GM12892 (cell line): ENCODE data around the gene LHFPL4.
"Not testable (repeated sequence)": the region's sequence is repeated elsewhere in the genome, so short reads cannot be mapped to it uniquely, and the experiment has no call there.

ENCODE experiments used
- DNase-seq: peaks from one replicate; pipeline ENCODE4 v3.0.0; 2011; ENCODE audit not compliant: insufficient read length
- FAIRE-seq: peaks from 2 replicates; lab custom pipeline; 2011; peaks lifted over from hg19 to GRCh38; lab: Jason Lieb, UNC
- POLR2A ChIP-seq: IDR thresholded peaks from 2 replicates; pipeline ENCODE4 v1.6.1; 2011; ENCODE audit warnings: low read depth, low read length, control low read depth
- POLR2AphosphoS5 ChIP-seq: IDR thresholded peaks from 2 replicates; pipeline ENCODE4 v1.6.1; 2011; ENCODE audit warnings: low read depth, low read length, control low read depth
- TAF1 ChIP-seq: IDR thresholded peaks from 2 replicates; pipeline ENCODE4 v1.6.1; 2011; ENCODE audit warnings: low read depth, mild to moderate bottlenecking, control low read depth, low read length, borderline replicate concordance

LHFPL4 gene

DNA sequence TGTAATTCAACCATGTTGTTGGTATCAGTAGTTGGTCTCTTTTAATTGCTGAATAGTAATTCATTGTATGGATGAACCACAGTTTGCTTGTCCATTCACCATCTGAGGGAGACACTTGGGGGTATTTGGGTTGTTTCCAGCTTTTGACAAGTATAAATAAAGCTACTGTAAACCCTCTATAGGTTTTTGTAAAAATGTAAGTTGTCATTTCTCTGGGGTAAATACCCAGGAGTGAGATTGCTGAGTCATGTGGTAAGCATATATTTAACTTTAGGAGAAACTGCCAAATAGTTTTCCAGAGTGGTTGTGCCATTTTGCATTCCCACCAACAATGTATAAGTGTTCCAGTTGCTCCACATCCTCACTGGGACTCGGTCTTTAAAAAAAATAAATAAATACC is 15.4 kb upstream of the LHFPL4 start:
- DNase-seq (no peak), FAIRE-seq (no peak)
- no peak for TF ChIP-seq POLR2AphosphoS5
- no peak for TF ChIP-seq TAF1
- TF ChIP-seq POLR2A, result no peak

DNA sequence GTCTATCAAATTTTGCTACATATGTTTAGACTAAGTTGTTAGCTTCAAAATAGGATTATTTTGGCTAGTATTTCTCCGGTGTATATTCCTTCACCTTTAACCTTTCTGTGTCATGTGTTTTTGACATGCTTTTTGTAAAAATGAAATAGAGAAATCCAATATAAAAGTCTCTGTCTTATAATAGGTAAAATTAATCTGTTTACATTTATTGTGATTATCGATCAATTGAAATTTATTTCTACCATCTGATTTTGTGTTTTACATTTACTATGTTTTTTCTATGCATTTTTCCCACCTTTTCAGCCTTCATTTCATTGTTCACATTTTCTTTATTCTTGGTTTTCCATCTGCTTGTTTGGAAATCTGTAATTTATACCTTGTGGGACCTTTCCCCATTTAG is 11.7 kb upstream of the LHFPL4 start:
- DNase-seq (no peak), FAIRE-seq (no peak)
- no peak for TF ChIP-seq POLR2AphosphoS5
- no peak for TF ChIP-seq POLR2A
- TF ChIP-seq TAF1, result no peak

DNA sequence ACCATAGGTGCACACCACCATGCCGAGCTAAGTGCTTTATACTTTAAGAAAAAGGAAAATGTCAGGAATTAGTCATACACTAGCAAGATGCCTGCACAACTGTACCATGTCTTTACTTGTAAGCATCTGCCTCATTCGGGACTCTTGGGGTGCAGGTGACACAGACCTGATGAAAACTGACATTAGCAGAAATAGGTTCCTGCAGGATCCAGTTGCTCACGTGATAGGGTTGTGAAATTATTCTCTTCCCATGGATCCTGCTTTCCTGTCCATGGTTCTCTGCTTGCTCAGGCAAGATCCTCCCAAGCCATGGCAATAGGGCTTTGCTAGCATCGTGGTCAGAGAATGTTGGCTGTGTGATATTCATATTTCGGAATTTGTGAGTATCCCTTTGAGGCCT is 10.2 kb upstream of the LHFPL4 start:
- FAIRE-seq, result no peak
- TF ChIP-seq TAF1, result no peak
- no peak for TF ChIP-seq POLR2AphosphoS5
- TF ChIP-seq POLR2A, result no peak
- DNase-seq, result no peak

DNA sequence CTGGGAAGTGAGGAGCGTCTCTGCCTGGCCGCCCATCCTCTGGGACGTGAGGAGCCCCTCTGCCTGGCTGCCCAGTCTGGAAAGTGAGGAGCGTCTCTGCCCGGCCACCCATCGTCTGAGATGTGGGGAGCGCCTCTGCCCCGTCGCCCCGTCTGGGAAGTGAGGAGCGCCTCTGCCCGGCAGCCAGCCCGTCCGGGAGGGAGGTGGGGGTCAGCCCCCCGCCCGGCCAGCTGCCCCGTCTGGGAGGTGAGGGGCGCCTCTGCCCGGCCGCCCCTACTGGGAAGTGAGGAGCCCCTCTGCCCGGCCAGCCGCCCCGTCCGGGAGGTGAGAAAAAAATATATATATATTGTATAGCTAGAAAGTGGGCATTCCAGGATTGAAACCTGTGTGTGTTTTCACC is 6.4 kb upstream of the LHFPL4 start:
- DNase-seq, FAIRE-seq: not testable (repeated sequence)

DNA sequence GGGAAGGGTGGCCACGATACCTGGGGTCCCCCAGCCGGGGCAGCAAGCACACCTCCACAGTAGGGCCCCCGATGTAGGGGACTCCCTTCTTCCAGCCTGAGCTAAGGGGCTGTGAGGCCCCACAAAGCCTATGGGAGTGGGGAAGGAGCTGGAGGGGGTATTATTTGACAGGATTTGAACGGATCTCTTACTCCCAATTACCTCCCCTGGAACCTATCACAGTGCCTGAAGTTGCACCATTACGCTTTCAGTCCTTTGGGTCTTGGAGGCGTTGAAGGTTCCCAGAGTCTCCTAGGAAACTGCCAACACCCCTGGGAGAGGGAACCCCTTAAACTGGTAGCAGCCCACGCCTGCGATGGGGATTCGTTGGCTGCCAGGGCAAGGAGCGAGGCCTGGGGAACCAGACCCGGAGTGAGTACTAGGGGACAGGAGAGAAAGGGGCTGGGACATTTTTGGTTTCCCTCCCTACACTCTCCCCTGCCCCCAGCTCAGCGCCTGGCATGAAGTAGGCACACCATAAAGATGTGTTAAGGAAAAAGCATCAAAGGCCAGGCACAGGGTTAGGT is 409 bp upstream of the LHFPL4 start:
- DNase-seq (no peak), FAIRE-seq (no peak)
- no peak for TF ChIP-seq POLR2AphosphoS5
- TF ChIP-seq POLR2A, result no peak
- no peak for TF ChIP-seq TAF1

DNA sequence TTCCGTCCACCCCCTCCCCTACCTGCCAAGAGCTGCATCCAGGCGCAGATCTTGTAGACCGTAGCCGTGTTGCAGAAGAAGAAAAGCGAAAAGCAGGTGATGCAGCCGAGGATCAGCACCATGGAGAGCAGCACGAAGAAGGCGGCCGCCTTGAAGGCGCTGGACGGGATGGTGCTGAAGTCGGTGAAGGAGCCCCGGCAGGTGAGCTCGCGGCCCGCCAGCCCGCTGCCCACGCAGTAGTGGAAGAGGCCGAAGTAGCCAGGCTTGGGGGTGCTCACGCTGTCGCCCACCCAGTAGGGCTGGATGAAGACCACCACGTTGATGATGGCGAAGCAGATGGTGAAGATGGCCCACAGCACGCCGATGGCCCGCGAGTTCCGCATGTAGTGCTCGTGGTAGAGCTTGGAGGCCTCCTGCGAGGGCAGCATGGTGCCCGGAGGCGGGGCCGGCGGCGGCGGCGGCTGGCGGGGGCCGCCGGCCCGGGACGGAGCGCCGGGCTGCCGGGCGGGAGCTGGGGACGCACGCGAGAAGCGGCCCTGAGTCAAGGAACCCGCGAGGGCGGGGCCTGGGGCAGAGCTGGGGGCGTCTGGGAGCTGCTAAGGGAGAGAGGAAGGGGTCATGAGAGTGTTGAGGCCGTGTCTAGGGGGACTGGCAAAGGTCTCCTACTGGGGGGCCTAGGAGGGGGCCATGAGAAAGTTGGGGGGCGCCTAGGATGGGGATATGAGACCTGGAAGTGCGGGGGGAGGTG is 1.2 kb downstream of the LHFPL4 start:
- FAIRE-seq (no peak), DNase-seq (no peak)
- TF ChIP-seq POLR2A, result no peak
- no peak for TF ChIP-seq TAF1
- no peak for TF ChIP-seq POLR2AphosphoS5

DNA sequence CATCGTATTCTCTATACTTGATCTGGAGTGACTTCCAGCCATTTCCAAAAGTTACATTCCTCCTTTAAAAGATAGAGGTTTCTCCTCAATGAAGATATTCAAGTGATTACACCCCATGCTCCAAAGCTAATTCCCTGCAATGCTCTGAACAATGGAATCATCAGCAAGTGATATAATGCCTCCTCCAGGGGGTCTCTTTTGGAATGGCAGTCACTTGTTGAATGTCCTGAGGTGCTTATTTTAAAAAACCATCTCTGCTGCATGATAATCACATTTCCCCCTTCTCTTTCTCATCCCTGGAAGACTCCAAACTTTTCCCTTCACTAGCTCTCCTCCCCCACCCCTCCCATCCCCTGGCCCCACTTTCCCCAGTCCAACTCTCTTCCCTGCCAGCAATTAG is 2.6 kb downstream of the LHFPL4 start:
- TF ChIP-seq TAF1 (no peak), POLR2AphosphoS5 (no peak), POLR2A (no peak)
- FAIRE-seq, result no peak
- DNase-seq, result no peak

DNA sequence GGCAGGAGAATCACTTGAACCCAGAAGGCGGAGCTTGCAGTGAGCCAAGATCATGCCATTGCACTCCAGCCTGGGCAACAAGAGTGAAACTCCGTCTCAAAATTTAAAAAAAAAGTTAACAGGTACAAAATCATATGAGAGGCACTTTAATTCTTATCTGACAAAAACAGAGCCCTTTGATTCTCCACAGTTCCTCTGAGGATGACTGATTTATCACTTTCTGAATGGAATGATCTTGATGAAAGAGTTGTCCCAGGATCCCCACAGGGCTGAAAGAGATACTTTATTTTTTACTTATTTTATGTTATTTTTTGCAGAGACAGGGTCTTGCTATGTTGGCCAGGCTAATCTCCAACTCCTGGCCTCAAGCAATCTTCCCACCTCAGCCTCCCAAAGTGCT is 4.0 kb downstream of the LHFPL4 start:
- FAIRE-seq, result no peak
- TF ChIP-seq TAF1, result no peak
- DNase-seq, result no peak

DNA sequence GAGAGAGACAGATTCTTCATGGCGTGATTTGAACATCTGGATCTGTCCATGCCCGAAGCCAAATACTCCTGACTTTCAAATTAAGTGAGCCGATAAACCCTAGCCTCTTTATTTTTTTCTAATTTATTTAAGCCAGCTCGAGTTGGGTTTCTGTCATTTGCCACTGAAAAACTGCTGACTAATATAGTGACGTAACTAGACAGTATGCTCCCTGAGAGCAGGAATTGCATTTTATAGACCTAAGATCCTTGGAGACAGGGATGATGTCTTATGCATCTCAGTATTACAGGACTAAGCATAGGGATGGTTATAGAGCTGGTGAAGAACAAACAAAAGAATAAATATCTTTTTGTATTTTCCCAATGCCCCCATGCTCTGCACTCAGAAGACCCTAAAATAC is 4.6 kb downstream of the LHFPL4 start:
- TF ChIP-seq POLR2A, result no peak
- TF ChIP-seq POLR2AphosphoS5, result no peak
- TF ChIP-seq TAF1, result no peak
- DNase-seq (no peak), FAIRE-seq (no peak)

DNA sequence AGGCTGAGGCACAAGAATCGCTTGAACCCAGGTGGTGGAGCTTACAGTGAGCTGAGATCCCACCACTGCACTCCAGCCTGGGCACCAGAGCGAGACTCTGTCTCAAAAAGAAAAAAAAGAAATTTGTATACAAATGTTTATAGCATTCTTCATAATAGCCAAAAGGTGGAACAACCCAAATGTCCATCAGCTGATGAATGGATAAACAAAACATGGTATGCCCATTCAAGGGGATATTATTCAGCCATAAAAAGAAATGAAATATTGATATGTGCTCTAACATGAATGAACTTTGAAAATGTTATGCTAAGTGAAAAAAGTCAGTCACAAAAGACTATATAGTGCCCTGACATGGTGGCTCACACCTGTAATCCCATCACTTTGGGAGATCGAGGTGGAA is 11.4 kb downstream of the LHFPL4 start:
- no peak for DNase-seq
- TF ChIP-seq POLR2A (no peak), POLR2AphosphoS5 (no peak), TAF1 (no peak)
- no peak for FAIRE-seq

DNA sequence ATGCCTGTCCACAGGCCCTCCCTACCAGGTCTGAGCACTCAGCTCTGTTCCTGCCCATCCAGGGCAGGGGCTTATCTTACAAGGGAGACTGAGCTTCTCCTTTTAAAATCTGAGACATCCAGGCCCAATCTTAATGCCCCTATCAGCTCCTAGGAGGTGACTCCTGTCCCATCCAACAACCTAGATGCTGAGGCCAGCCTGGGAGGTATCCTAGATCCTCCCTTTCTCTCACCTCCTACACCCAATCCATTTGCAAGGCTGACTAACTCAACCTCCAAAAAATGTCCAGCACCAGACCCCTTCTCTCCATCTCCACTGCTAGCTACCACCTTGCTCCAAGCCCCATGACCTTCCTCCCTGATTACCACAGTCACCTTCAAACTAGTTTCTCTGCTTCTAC is 17.4 kb downstream of the LHFPL4 start:
- TF ChIP-seq POLR2A, result no peak
- no peak for TF ChIP-seq TAF1
- TF ChIP-seq POLR2AphosphoS5, result no peak
- no peak for FAIRE-seq
- no peak for DNase-seq

DNA sequence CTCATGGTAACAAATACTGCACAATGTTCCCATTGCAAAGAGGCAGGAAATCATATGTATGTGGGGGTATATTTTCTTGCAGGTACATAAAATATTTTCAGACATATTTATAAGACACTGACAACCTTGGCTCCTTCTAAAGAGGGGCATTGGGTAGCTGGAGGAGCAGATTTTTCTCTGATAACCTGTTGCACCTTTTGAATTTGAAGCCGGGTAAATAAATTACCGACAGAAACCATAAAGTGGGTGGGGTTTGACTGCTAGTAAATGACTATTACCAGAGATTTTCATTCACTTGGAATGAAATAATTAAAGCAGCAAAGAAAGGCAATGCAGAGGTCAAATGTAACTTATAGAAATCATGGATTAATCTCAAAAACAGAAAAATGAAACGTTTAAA is 19.2 kb downstream of the LHFPL4 start:
- TF ChIP-seq POLR2AphosphoS5 (no peak), TAF1 (no peak), POLR2A (no peak)
- DNase-seq, result no peak
- no peak for FAIRE-seq
